DND-41 (cell line): ENCODE results near the gene ZDBF2.

Experiments used
- EZH2 ChIP-seq: IDR thresholded peaks from 3 replicates; pipeline ENCODE4 v1.6.1; 2012; ENCODE audit warnings: borderline replicate concordance, low read depth, mild to moderate bottlenecking, moderate library complexity, low read length, inconsistent platforms; ENCODE audit not compliant: severe bottlenecking
- TF ChIP-seq, protein P1 (sequence below): IDR thresholded peaks from 2 replicates; pipeline ENCODE4 v1.5.1; 2012; ENCODE audit warnings: borderline replicate concordance, low read length, moderate library complexity, mild to moderate bottlenecking; ENCODE audit not compliant: poor library complexity, severe bottlenecking; ENCODE audit errors: extremely low read depth

- no peak for TF ChIP-seq EZH2
- TF ChIP-seq, protein P1, sequence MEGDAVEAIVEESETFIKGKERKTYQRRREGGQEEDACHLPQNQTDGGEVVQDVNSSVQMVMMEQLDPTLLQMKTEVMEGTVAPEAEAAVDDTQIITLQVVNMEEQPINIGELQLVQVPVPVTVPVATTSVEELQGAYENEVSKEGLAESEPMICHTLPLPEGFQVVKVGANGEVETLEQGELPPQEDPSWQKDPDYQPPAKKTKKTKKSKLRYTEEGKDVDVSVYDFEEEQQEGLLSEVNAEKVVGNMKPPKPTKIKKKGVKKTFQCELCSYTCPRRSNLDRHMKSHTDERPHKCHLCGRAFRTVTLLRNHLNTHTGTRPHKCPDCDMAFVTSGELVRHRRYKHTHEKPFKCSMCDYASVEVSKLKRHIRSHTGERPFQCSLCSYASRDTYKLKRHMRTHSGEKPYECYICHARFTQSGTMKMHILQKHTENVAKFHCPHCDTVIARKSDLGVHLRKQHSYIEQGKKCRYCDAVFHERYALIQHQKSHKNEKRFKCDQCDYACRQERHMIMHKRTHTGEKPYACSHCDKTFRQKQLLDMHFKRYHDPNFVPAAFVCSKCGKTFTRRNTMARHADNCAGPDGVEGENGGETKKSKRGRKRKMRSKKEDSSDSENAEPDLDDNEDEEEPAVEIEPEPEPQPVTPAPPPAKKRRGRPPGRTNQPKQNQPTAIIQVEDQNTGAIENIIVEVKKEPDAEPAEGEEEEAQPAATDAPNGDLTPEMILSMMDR: no peak
These were observed 3.4 kb upstream of the ZDBF2 start for GRCh38 chr2:206271065-206271464.
